HL-60/S4 treated with retinoic acid at 250 ng/mL for 4 days and 3 days (cell line): ENCODE results near the gene FAM50A.
"Not testable (repeated sequence)": the region's sequence is repeated elsewhere in the genome, so short reads cannot be mapped to it uniquely, and the experiment has no call there.

Source experiments
- in situ Hi-C: fragments of 300-500 bp; cut with MboI; formaldehyde crosslinking; loops from 2 replicates; pipeline ENCODE4 v1.7.0; 2022; ENCODE audit warnings: low sequenced_read_pairs

FAM50A gene

DNA sequence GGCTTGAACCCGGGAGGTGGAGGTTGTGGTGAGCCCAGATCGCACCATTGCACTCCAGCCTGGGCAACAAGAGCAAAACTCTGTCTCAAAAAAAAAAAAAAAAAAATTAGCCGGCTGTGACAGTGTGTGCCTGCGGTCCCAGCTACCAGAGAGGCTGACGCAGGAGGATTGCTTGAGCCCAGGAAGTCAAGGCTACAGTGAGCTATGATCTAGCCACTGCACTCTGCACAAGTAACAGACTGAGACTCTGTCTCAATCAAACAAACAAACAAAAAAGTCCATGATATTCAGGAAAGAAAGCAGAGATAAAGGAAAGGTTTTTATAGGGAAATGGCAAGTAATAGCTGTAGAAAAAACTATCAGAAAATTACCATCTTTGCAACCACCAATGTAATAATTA, 37.3 kb downstream of the FAM50A start:
- in situ Hi-C loops = no loop called here

DNA sequence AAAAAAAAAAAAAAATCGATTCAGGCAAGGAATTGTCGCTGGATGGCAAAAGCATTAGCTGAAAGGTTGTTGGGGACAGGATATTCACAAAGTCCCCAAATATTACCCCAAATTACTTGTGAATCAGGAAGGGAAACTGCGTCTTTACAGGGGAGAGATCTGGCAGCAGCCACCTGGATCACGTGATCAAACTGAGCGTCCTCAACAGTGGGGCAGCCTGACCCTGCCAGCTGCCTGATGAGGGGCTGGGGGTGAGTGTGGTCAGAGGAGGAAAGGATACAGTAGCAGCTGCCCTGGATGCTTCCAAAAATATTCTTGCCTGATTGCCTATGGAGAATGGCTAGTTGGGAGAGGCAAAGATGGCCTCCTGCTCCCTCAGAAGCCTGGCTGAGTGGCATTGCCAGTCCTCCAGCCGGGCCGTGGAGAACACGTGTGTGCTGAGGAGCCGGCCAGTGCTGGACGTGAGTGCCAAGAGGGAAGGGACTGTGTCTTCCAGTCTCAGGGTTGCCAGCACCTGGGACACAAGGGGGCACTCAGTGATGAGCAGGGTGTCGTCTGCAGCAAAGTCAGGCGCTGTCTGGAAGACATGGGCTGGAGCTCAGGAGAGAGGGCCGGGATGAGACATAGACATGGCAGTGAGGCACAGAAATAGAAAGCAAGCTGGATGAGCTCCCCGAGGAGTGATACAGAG, 38.1 kb downstream of the FAM50A start:
- in situ Hi-C loops = no loop called here

DNA sequence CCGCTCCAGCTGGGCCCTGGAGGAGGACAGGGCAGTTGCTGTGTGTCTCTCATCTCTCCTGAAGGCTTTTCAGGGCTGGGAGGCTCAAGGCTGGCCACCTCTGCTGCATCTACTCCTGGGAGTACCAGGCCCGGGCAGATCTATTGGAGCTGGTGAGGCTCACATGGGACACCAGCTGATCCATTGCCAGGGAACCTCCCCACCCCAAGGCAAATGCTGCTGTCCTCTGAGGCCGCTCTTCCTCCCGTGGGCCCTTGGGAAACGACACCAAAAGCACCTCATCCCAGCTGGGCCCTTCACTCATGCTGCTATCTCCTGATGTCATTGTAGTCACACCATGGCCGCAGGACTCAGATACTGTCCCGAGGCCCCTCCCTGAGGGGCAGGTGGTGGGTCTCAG, 38.8 kb downstream of the FAM50A start:
- in situ Hi-C loops = no loop called here

DNA sequence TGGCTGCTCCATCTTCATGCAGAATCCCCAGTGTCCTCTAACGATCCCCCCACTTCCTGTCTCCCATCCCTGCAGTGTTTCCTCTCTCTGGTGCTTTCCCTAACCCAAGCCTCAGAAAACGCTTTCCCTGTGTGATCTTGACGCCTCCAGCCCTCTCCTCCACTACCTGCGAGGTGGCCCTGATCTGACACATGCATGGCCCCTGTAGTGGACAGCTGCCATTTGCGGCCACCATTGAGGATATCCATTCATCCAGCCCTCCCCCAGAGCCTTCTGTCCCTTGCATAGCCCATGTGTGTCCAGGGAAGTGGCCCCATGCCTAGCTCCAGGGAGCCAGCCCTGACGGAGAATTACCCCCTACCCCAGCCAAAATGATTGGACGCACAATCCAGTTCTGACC, 39.4 kb downstream of the FAM50A start:
- in situ Hi-C loops = no loop called here

DNA sequence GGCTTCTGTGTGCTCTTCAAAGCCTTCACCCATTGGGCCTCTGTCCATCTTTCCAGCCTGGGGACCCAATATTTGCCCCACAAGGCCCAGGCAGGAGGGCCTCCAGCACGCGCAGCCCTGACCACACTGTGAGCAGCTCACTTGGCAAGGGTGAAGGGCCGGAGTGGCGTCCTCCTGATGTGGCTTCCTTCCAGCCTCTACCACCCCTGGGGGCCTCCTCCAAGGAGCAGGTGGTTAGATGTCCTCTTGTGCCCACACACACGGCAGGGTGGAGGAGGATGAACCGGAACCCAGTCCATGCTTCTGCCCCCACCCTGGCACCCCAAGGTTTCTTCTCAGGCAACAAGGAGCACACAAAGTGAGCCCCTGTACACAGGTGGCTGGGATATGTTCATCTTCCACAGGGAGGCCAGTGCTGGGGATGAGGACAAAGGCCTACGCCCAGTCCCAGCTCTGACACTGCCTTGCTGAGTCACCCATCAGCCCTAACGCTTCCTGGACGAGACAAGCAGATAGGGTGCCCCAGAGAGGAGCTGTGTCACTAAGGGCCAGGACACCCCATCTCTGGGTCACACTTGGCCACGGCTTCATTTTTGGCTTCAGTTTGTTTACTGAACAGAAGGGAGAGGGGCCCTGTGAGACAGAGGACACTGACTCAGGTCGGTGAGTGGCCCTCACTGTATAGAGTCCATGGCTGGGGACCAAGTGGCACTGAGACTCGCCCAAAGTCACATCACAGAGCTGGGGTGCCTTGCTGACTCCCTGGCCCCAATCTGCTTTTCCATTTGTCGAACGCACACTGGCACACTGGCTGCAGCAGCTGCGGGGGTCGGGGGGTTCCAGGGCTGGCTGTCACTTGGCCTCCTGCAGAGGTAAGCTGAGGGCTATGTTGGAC, 40.6 kb downstream of the FAM50A start:
- in situ Hi-C loops = no loop called here

DNA sequence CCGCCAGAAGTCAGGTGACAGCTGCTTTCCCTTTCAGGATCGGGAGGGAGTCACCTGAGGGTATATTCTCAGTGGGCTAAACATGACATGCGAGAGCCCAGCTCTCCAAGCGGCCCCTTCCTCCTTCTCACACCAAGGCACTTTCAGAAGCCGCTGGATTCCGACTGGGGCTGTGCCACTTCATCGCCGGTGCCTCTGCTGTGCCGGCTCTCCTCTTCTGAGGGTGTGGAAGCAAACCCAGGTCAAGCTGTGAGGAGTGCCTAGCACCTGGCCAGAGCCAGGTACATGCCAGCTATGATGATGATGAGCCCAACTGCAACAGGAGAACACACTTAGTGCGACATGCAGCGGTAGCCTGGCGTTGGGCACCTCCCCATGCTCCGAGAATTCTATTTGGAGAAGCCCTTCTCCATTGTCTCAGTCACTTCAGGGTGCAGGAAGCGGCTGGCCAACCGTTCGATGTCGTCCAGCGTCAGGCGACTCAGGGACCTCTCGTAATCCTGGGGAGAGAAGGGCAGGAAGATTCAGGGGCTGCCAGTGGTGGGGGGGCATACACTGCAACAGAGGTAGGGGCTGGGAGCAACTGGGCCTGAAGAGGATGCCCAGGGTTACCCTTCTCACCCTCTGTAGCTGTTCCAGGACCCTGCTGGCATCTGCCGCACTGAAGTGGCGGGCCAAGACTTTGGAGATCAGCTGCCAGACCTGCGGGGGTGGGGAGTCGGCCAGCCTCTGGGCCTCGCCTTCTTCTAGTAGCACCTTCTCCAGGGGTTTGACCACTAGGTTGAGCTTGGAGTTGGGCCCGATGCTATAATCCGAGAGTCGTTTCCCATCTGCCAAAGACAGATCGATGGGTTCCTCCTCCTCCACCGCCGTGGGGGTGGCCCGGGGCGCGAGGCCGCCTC, 41.5 kb downstream of the FAM50A start:
- in situ Hi-C loops = no loop called here

DNA sequence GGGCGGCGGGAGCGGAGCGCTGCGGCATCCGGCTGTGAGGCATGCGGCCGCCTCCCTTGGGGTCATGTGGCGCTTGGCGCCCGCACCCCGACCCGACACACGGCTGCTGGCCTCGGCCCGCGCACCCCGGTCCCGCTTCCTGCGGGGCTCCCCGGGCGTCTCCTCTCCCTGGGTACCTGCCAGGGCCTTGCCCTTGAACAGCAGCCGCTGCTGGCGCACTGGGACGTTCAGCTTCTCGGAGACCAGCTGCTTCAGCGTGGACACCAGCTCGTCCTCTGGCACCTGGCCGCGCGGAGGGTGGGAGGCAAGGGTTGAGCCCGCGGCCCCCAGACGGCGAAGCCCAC, 42.1 kb downstream of the FAM50A start:
- in situ Hi-C loops = no loop called here

DNA sequence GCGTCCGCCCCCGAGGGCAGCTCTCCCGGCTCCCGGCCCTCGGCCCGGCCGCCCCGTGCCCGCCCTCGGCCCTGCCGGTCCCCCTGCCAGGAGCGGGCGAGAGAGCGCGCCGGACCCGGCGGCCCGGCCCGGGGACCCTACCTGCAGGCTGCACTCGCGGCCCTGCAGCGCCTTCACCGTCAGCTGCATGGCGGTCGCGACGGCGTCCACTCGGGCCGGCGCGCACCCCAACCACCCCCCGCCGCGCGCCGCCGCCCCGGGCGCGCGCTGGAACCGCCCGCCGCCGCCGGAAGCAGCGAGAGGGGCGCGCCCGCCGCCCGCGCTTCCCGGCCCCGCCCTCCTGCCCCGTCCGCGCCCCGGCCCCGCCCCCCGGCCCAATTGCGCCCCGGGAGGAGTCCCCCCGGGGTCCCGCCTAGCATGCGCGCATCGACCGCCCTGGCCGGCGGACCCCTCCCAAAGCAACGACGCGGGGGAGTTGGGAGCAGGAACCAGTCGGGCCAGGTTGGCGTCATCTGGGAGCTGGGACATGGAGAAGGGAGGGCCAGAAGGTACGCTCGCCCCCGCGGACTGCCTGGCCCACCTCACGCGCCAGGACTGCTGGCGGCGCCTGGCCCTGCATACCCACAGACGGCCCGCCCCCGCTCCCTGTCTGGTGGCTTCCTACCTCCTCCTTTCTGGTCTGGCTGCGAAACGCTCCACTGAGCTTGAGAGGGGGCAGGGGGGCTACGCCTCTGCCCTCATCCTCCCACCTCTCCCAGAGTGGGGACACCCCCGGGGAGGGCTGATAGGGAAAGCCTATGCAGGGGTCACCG, 42.7 kb downstream of the FAM50A start, which contains the start of gene UBL4A:
Gene UBL4A, minus strand, starts transcription at position 220 of the 812 bp plus-strand sequence. Its CDS starts 31 bp downstream, at position 189.
- in situ Hi-C loops = no loop called here

DNA sequence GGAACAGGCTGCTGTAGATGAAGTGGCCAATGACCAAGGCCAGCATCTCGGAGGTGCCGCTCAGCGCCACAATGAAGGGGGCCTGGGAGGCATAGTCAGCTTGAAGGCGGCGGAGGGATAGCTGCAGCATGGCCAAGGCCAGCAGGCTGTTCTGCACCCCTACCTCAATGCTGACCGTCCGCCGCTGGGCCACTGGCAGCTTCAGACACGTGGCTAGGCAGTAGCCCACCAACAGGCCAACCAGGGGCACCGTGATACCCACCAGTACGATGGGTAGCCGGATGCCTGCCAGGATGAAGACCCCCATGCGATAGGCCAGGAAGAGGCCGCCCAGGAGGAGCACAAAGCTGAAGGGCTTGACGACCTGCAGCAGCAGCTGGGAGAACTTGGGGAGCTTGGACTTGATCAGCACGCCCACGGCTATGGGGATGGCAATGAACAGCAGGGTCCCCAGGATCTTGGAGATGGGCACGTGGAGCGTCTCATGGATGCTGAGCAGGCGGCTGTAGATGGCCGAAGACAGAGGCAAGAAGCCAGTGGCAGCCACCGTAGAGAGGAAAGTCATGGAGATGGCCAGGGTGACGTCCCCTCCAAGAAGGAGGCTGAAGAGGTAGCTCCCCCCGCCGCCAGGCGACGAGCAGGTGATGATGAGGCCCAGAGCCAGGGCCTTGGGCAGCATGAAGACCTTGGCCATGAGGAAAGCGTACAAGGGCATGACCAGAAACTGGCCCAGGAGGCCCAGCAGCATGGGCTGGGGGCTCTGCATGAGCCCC, 43.8 kb downstream of the FAM50A start:
- in situ Hi-C loops = no loop called here

DNA sequence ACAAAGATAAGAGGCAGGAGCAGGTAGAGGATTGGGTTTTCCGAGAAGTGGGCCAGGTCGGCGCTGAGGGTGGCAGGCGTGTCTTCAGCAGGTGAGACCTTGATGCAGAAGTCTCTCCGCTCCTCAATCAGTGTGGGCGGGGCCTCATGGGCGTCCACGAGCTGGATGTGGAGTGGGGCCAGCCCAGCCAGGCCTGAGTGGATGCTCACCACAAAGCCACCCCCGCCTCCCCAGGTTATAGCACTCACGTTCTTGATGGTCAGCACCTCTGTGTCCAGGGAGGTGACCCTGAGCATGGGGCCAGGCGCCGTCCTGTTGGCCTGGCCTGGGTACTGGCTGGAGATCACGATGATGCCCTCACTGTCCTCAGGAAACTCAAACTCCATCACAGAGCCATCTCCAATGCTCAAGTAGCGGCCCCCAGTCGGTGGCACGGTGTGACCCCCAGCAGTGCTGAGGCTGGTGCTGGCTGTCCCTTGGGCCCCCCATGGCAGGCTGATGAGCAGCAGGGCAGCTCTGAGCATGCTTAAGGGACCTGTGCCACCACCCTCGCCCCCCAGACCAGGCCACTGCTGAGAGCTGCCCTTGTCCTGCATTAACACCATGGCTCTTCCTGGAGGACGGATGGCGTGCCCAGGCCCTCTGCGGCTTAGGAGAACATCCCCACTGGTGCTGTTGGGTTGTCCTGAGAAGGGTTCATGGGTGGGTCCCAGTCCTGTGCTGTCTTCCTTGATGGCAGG, 44.6 kb downstream of the FAM50A start:
- in situ Hi-C loops = no loop called here

DNA sequence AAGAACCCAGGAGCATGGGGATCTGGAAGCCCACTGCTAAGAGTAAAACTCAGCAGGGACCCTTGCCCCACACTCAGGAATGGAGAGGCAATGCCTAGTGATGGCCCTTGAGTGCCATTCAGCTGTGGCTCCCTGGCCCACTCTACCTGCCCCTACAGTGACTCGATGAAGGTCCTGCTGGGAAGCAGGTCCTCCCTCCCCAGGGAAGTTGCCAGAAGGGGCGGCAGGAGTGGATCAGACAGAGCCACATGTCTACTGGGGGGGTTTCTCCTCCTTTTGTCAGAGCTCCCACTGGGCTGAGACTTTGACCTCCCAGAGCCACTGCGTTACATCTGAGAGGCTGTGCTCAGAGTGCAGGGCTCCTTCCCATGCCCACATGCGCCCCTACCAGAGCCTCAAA, 45.2 kb downstream of the FAM50A start:
- in situ Hi-C loops = no loop called here

DNA sequence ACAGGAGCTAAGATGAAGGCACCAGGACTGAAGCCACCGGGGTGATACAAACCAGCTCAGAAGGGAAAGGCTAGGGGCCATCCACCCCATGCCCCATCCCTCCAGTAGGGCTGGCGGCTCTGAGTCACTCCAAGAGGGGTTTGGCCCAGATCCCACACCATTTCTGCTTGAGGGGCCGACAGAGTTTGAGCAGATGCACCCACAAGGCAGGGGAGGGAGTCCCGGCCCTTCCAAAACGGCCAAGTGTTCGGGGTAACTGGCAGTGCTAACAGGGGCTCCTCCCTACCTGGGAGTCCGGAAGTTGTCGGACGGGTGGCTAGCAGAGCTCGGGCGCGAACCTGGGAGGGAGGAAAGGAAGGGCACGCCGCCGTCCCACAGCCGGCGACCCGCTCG, 46.1 kb downstream of the FAM50A start:
- in situ Hi-C loops = no loop called here

DNA sequence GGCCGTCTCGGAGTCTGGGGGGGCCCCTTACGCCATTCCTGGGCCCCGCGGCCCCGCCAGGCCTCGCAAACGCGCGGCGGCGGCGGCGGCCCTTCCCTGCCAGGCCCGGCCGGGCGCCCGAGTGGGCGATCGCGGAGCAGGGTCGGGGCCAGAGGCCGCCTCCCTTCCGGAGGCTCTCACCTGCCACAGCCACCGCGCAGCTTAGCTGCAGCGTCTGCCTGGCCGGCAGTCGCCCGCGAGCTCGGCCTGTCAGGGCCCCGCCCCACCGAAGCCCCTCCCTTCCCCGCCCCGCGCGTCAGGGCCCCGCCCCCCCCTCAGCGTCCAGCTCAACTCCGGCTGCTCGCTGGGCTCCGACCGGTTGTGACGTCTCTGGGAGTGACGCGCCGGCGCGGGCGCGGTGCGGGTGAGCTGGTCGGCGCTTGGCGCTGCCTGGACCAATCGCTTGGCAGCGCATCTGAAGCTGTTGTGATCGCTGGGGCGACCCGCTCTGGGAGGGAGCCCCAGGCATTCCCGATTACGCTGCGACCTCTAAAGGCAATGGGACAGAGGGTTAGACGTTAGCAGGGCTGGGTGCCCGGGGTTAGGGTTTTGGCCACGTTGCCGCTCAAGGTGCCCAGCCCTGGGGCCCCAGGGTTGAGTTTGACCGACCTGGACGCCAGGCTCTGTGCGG, 46.6 kb downstream of the FAM50A start, which contains the start of gene SLC10A3:
Gene SLC10A3, minus strand, starts transcription at position 216 of the 670 bp plus-strand sequence. CDS start 1,689 bp downstream, outside the sequence.
- in situ Hi-C loops = no loop called here

DNA sequence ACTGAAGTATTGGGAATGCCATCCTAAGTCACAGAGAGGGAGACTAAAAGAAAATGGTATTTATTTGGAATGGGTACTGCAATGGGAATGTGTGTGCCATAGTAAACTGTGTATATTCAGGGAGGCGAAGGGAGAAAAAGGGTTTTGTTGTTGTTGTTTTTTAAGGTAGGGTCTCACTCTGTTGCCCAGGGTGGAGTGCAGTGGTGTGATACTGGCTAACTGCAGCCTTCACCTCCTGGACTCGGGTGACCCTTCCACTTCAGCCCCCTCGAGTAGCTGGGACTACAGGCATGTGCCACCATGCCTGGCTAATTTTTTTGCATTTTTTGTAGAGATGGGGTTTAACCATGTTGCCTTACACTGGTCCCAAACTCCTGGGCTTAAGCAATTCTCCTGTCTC, 50.8 kb downstream of the FAM50A start:
- in situ Hi-C loops = no loop called here

DNA sequence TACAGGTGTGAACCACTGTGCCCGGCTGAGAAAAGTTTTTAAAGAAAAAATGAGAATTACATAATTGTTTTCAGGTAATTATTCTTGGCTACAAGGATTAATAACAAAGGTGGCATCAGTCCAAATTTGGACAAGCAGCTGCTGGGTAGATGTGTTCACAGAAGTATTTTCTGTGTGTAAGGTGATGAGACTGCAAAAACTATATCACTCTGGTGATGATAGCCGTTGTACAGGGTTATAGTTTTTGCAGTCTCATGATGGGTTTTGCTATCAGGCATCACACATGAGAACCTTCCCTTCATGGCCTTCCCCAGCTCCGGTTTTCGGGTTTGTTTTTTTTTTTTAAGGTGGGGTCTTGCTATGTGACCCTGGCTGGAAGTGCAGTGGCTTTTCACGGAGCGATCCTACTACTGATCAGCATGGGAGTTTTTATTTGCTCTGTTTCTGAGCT, 51.6 kb downstream of the FAM50A start:
- in situ Hi-C loops = no loop called here

DNA sequence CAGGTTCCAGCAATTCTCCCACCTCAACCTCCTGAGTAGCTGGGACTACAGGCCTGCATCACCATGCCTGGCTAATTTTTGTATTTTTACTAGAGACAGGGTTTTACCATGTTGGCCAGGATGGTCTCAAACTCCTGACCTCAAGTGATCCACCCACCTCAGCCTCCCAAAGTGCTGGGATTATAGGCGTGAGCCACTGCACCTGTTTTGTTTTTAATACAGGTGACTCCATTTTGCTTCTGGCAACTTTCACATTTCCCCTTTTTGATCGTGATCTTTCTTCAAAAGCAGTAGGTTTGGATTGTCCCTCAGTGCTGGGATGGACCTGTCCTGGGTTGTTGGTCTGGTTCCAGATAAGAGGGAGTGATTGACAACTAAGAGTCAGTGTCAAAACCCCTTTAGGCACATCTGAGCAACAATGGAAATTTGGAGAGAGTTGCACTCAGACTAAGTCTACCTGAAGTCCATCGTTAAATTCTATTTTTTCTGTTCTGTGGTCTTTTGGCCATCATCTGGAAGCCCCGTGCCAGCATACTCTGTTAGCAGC, 52.7 kb downstream of the FAM50A start:
- in situ Hi-C loops = not testable (repeated sequence)
